Suprapubic skin (tissue), 3 donors: ENCODE measurements around the gene GOLPH3.

ENCODE experiments used
- POLR2A ChIP-seq, 2 donors: fragments of 450-650 bp; IDR thresholded peaks; one replicate each; pipeline ENCODE4 v1.6.1; 2017; ENCODE audit warnings: antibody characterized with exemption in 2 of 2, mild to moderate bottlenecking in 2 of 2, moderate library complexity in 2 of 2
- TF ChIP-seq, protein P1 (sequence below), 2 donors: fragments of 200-600 bp in 1 of 2; fragments of 450-650 bp in 1 of 2; sonication (generic) in 1 of 2; IDR thresholded peaks; one replicate each; pipeline ENCODE4 v1.5.1; 2016 to 2019; ENCODE audit warnings: antibody characterized with exemption in 2 of 2, mild to moderate bottlenecking in 1 of 2, moderate library complexity in 1 of 2

DNA sequence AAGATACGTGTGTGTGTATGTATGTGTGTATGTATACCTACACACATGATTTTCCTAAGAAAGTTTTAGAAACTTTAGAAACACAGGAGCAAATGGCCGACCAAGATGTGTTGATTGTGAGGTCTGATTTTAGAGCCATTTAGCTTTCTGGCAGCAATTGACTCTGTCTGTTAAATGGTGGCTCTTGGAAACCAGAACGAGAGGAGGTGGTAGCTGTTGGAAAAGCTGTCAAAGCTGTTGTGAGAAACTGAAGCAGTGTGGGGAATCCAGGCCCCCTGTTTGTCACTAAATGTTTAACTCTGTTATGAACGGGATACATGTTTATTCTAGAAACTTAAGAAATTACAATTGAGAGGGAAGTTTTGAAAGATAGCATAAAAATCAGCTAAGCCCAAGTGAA, 91.4 kb downstream of the GOLPH3 start:
- TF ChIP-seq, protein P1, sequence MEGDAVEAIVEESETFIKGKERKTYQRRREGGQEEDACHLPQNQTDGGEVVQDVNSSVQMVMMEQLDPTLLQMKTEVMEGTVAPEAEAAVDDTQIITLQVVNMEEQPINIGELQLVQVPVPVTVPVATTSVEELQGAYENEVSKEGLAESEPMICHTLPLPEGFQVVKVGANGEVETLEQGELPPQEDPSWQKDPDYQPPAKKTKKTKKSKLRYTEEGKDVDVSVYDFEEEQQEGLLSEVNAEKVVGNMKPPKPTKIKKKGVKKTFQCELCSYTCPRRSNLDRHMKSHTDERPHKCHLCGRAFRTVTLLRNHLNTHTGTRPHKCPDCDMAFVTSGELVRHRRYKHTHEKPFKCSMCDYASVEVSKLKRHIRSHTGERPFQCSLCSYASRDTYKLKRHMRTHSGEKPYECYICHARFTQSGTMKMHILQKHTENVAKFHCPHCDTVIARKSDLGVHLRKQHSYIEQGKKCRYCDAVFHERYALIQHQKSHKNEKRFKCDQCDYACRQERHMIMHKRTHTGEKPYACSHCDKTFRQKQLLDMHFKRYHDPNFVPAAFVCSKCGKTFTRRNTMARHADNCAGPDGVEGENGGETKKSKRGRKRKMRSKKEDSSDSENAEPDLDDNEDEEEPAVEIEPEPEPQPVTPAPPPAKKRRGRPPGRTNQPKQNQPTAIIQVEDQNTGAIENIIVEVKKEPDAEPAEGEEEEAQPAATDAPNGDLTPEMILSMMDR (IDR thresholded peaks at IDR 0.05): no peak
- TF ChIP-seq POLR2A (IDR thresholded peaks at IDR 0.05): no peak
